HG02610 (cell line): Measurements from ENCODE around the gene EYA2.
"Not testable (repeated sequence)": the region's sequence is repeated elsewhere in the genome, so short reads cannot be mapped to it uniquely, and the experiment has no call there.

Experiments
- ATAC-seq: cut with Tn5 transposase; IDR thresholded peaks from one replicate; pipeline ENCODE4 v1.9.1; 2021; ENCODE audit warnings: mild to moderate bottlenecking, moderate library complexity; ENCODE audit not compliant: unreplicated experiment

EYA2 gene

GRCh38 chr20:47196091-47197081 is 301.7 kb downstream of the EYA2 start:
- no peak for ATAC-seq

GRCh38 chr20:47198254-47198671 is 303.6 kb downstream of the EYA2 start:
- no peak for ATAC-seq

- ATAC-seq = no peak
Observed at GRCh38 chr20:47198996-47199552, 304.4 kb downstream of the EYA2 start.

GRCh38 chr20:47201074-47201730 is 306.6 kb downstream of the EYA2 start:
- ATAC-seq = no peak

- ATAC-seq = no peak
Observed at GRCh38 chr20:47202733-47203667, 308.4 kb downstream of the EYA2 start.

GRCh38 chr20:47204008-47204849 is 309.6 kb downstream of the EYA2 start:
- no peak for ATAC-seq

- not testable (repeated sequence) for ATAC-seq
Observed at GRCh38 chr20:47204850-47205122, 310.1 kb downstream of the EYA2 start.

- no peak for ATAC-seq
Observed at GRCh38 chr20:47205577-47206123, 311.0 kb downstream of the EYA2 start.

GRCh38 chr20:47206552-47206951 is 311.9 kb downstream of the EYA2 start:
- ATAC-seq = not testable (repeated sequence)

GRCh38 chr20:47206962-47207641 is 312.5 kb downstream of the EYA2 start:
- no peak for ATAC-seq

GRCh38 chr20:47208534-47209174 is 314.0 kb downstream of the EYA2 start:
- no peak for ATAC-seq

GRCh38 chr20:47209982-47210381 is 315.3 kb downstream of the EYA2 start:
- ATAC-seq = no peak

GRCh38 chr20:47210470-47210869 is 315.8 kb downstream of the EYA2 start:
- ATAC-seq = no peak

- ATAC-seq = no peak
Observed at GRCh38 chr20:47211036-47211435, 316.4 kb downstream of the EYA2 start.

- ATAC-seq = no peak
Observed at GRCh38 chr20:47212606-47213207, 318.1 kb downstream of the EYA2 start.

GRCh38 chr20:47213966-47214365 is 319.3 kb downstream of the EYA2 start:
- no peak for ATAC-seq

GRCh38 chr20:47215653-47216397 is 321.2 kb downstream of the EYA2 start:
- ATAC-seq = no peak
